ENCODE data around the gene CD9.

DNA sequence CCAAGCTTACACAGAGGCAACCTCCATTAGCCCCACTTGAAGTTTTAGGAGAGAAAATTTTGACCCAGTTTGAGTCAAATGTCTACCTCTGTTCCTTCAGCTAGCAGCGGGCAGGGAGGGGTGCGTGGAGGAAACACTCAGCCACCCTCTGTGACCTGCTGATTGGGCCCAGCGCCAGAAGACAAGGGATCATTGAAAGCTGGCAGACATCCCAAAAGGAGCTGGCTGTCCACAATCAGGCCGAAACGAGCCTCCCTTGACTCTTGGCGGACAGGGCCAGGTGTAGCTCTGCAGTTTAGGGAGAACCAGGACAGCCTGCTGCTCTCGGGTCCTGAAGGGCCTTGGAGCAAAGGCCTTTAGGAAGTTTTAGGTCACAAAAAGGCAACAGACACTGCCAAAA is 41.3 kb downstream of the CD9 start:
- TF ChIP-seq L3MBTL2 (conservative IDR thresholded peaks at IDR 0.05) (no peak), SUZ12 (IDR thresholded peaks at IDR 0.05) (no peak), SP1 (IDR thresholded peaks at IDR 0.05) (no peak), ARNT (IDR thresholded peaks at IDR 0.05) (no peak), BHLHE40 (IDR thresholded peaks at IDR 0.05; ENCODE audit: borderline replicate concordance) (no peak), LEF1 (IDR thresholded peaks at IDR 0.05; ENCODE audit: borderline replicate concordance) (no peak), TARDBP (IDR thresholded peaks at IDR 0.05) (no peak), FOXA1 (IDR thresholded peaks at IDR 0.05) (no peak), CTBP1 (IDR thresholded peaks at IDR 0.05; ENCODE audit: borderline replicate concordance) (no peak), NFRKB (IDR thresholded peaks at IDR 0.05) (no peak)
- TF ChIP-seq, protein P1, sequence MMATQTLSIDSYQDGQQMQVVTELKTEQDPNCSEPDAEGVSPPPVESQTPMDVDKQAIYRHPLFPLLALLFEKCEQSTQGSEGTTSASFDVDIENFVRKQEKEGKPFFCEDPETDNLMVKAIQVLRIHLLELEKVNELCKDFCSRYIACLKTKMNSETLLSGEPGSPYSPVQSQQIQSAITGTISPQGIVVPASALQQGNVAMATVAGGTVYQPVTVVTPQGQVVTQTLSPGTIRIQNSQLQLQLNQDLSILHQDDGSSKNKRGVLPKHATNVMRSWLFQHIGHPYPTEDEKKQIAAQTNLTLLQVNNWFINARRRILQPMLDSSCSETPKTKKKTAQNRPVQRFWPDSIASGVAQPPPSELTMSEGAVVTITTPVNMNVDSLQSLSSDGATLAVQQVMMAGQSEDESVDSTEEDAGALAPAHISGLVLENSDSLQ (IDR thresholded peaks at IDR 0.05) = no peak

All from HEK293T (cell line).